ENCODE measurements around the gene RRP8. TPM values are rescaled to one million over a fixed set of nuclear protein-coding genes. Genes with fewer than 3 reads are reported as not detected.

The RRP8 gene
- total and polyA plus RNA-seq, 2 donors from 2014 or later, result 23.4 to 29.8 TPM

DNA sequence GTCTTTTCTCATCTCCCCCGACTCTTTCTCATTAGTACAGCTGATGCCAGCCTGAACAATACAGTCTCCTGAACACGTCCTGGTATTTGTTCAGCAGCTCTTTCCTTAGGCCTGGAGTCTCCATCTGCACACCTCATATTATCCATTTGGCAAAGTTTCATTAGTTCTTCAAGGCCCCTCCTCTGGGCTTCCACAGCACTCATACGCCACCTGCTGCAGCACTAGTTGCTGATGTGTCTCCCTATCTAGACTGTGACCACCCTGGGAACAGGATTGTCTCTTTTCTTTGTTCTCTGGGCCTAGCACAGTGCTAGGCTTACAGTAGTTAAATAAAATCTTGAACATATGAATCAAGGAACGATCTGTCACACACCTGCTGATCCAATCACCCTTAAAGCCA, 35.0 kb upstream of the RRP8 start:
- FAIRE-seq, result no peak

GRCh38 chr11:6637871-6638270, 34.5 kb upstream of the RRP8 start:
- TF ChIP-seq, protein P1, sequence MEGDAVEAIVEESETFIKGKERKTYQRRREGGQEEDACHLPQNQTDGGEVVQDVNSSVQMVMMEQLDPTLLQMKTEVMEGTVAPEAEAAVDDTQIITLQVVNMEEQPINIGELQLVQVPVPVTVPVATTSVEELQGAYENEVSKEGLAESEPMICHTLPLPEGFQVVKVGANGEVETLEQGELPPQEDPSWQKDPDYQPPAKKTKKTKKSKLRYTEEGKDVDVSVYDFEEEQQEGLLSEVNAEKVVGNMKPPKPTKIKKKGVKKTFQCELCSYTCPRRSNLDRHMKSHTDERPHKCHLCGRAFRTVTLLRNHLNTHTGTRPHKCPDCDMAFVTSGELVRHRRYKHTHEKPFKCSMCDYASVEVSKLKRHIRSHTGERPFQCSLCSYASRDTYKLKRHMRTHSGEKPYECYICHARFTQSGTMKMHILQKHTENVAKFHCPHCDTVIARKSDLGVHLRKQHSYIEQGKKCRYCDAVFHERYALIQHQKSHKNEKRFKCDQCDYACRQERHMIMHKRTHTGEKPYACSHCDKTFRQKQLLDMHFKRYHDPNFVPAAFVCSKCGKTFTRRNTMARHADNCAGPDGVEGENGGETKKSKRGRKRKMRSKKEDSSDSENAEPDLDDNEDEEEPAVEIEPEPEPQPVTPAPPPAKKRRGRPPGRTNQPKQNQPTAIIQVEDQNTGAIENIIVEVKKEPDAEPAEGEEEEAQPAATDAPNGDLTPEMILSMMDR (IDR thresholded peaks at IDR 0.05; ENCODE audit: borderline replicate concordance, extremely low read depth, insufficient read depth), result no peak
- Histone ChIP-seq H3K4me1 (ENCODE audit: control insufficient read depth in 2 of 3, insufficient read depth in 2 of 3, low read depth in 1 of 3, low read length in 3 of 3) (peaks cover 0 to 21% (median 12%) of the 10 kb centered on the region in 3 donors), H3K9me3 (ENCODE audit: control insufficient read depth in 2 of 3, insufficient read depth in 1 of 3, low read length in 3 of 3) (no peaks in the 10 kb centered on the region), H3K36me3 (ENCODE audit: control insufficient read depth in 2 of 3, insufficient read depth in 3 of 3, low read length in 3 of 3) (no peaks in the 10 kb centered on the region), H3K4me3 (ENCODE audit: low read length in 3 of 3) (no peak overlapping the region), H3K27ac (ENCODE audit: low read depth in 2 of 2, low read length in 2 of 2) (no peak overlapping the region), H3K27me3 (ENCODE audit: control insufficient read depth, insufficient read depth, low read length) (no peaks in the 10 kb centered on the region), H3K9ac (ENCODE audit: low read length in 3 of 3) (no peak overlapping the region)
- no peak for FAIRE-seq
- peak in 1 of 5 donors; percentile 64 for DNase-seq
- intact Hi-C loops (cut with DNase I), result no loop called here

More for the DNA sequence above, 35.0 kb upstream of the RRP8 start:
- Histone ChIP-seq H3K9ac (ENCODE audit: low read length in 3 of 3) (no peak overlapping the region), H3K9me3 (ENCODE audit: control insufficient read depth in 2 of 3, insufficient read depth in 1 of 3, low read length in 3 of 3) (no peaks in the 10 kb centered on the region), H3K36me3 (ENCODE audit: control insufficient read depth in 2 of 3, insufficient read depth in 3 of 3, low read length in 3 of 3) (no peaks in the 10 kb centered on the region), H3K4me3 (ENCODE audit: low read length in 3 of 3) (no peak overlapping the region), H3K27me3 (ENCODE audit: control insufficient read depth, insufficient read depth, low read length) (no peaks in the 10 kb centered on the region), H3K27ac (ENCODE audit: low read depth in 2 of 2, low read length in 2 of 2) (no peak overlapping the region), H3K4me1 (ENCODE audit: control insufficient read depth in 2 of 3, insufficient read depth in 2 of 3, low read depth in 1 of 3, low read length in 3 of 3) (peaks cover 0 to 21% (median 12%) of the 10 kb centered on the region in 3 donors)
- TF ChIP-seq, protein P1 (IDR thresholded peaks at IDR 0.05; ENCODE audit: borderline replicate concordance, extremely low read depth, insufficient read depth), result no peak
- no peak for DNase-seq
- intact Hi-C loops (cut with DNase I), result no loop called here

DNA sequence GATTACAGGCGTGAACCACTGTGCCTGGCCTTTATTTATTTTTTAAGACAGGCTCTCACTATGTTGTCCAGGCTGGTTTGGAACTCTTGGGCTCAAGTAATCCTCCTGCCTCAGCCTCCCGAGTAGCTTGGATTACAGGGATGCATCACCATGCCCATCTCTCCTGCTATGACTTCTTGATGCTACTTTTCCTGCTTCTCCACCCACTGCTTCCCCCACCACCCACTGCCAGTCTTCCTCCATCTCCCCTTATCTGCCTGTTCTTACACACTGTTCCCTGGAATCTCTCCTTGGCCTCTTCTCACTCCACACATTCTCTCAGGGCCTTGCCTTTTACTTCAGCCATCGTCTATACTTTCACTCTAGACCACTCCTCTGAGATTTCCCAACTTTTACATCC, 33.1 kb upstream of the RRP8 start:
- H3K9me3 ChIP-seq (ENCODE audit: control insufficient read depth in 2 of 3, insufficient read depth in 1 of 3, low read length in 3 of 3), result no peaks in the 10 kb centered on the region
- peak in 1 of 5 donors; percentile 9 for DNase-seq

More for the DNA sequence above, 33.1 kb upstream of the RRP8 start:
- FAIRE-seq, result no peak
- Histone ChIP-seq H3K27me3 (ENCODE audit: control insufficient read depth, insufficient read depth, low read length) (no peaks in the 10 kb centered on the region), H3K4me1 (ENCODE audit: control insufficient read depth in 2 of 3, insufficient read depth in 2 of 3, low read depth in 1 of 3, low read length in 3 of 3) (peaks cover 0 to 21% (median 12%) of the 10 kb centered on the region in 3 donors), H3K36me3 (ENCODE audit: control insufficient read depth in 2 of 3, insufficient read depth in 3 of 3, low read length in 3 of 3) (peaks cover 0 to 3% (median 0%) of the 10 kb centered on the region in 3 donors), H3K9ac (ENCODE audit: low read length in 3 of 3) (no peak overlapping the region), H3K4me3 (ENCODE audit: low read length in 3 of 3) (no peak overlapping the region), H3K27ac (ENCODE audit: low read depth in 2 of 2, low read length in 2 of 2) (peak overlapping the region in 1 of 2 donors; percentile 32)
- intact Hi-C loops (cut with DNase I), result no loop called here
- TF ChIP-seq, protein P1 (IDR thresholded peaks at IDR 0.05; ENCODE audit: borderline replicate concordance, extremely low read depth, insufficient read depth), result no peak
